Measurements from ENCODE around the gene FAM184A. TPM values are rescaled to one million over a fixed set of nuclear protein-coding genes. Genes with fewer than 3 reads are reported as not detected.

Gene FAM184A
- total RNA-seq, 4 donors from 2014 or later: 0.20 to 13.1 (median 2.9) TPM

- Histone ChIP-seq H3K27me3 (no peaks in the 10 kb centered on the region), H3K27ac (no peak overlapping the region), H3K4me3 (no peak overlapping the region), H3K9me3 (no peaks in the 10 kb centered on the region), H3K36me3 (no peaks in the 10 kb centered on the region), H3K4me1 (no peaks in the 10 kb centered on the region)
- 65 to 73% methylated on average over 5 of the region's 5 CpGs for WGBS, 2 donors (ENCODE audit: low coverage in 1 of 2)
- in situ Hi-C loops (cut with MboI; ENCODE audit: low pct_ligation_motif_present in 1 of 4, low pct_unique_long_range_greater_than_20kb in 1 of 4, low sequenced_read_pairs in 3 of 4) (no loop called here), intact Hi-C loops (cut with DNase I; ENCODE audit: low total_unique reads) (no loop called here)
- no peak for DNase-seq
- no peak for TF ChIP-seq POLR2A (IDR thresholded peaks at IDR 0.05)
- TF ChIP-seq POLR2AphosphoS5 (IDR thresholded peaks at IDR 0.05): no peak
- no peak for TF ChIP-seq EP300 (IDR thresholded peaks at IDR 0.05; ENCODE audit: low read depth)
Observed at GRCh38 chr6:119036081-119036480, 42.4 kb downstream of the FAM184A start.

DNA sequence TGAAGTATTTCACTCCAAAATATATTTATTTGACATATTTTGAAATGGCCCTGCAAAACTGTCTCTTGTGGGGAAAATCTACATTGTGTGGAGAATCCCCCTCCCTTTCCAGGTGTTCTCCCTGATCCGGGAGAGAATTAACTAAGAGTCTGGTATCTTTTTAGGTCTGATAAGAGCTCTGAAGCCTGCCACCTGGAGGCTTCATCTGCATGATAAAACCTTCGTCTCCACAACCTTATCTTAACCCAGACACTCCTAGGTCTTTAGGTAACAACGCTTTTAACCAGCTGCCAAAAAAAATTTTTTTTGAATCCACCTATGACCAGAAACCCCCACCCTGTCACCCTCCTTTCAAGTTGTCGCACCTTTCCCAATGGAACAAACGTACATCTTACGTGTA, 43.0 kb downstream of the FAM184A start:
- Histone ChIP-seq H3K27me3 (no peaks in the 10 kb centered on the region), H3K4me3 (no peak overlapping the region), H3K9me3 (no peaks in the 10 kb centered on the region), H3K27ac (no peak overlapping the region), H3K36me3 (no peaks in the 10 kb centered on the region), H3K4me1 (no peaks in the 10 kb centered on the region)
- WGBS, 2 donors (ENCODE audit: low coverage in 1 of 2): 52 to 64% methylated on average over 6 of the region's 6 CpGs
- no peak for DNase-seq
- TF ChIP-seq EP300 (IDR thresholded peaks at IDR 0.05; ENCODE audit: low read depth) (no peak), POLR2AphosphoS5 (IDR thresholded peaks at IDR 0.05) (no peak), POLR2A (IDR thresholded peaks at IDR 0.05) (no peak)
- TF ChIP-seq, protein P1, sequence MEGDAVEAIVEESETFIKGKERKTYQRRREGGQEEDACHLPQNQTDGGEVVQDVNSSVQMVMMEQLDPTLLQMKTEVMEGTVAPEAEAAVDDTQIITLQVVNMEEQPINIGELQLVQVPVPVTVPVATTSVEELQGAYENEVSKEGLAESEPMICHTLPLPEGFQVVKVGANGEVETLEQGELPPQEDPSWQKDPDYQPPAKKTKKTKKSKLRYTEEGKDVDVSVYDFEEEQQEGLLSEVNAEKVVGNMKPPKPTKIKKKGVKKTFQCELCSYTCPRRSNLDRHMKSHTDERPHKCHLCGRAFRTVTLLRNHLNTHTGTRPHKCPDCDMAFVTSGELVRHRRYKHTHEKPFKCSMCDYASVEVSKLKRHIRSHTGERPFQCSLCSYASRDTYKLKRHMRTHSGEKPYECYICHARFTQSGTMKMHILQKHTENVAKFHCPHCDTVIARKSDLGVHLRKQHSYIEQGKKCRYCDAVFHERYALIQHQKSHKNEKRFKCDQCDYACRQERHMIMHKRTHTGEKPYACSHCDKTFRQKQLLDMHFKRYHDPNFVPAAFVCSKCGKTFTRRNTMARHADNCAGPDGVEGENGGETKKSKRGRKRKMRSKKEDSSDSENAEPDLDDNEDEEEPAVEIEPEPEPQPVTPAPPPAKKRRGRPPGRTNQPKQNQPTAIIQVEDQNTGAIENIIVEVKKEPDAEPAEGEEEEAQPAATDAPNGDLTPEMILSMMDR (IDR thresholded peaks at IDR 0.05): no peak
- intact Hi-C loops (cut with DNase I; ENCODE audit: low total_unique reads): no loop called here
- in situ Hi-C loops (cut with MboI; ENCODE audit: low pct_ligation_motif_present in 1 of 4, low pct_unique_long_range_greater_than_20kb in 1 of 4, low sequenced_read_pairs in 3 of 4): no loop called here

DNA sequence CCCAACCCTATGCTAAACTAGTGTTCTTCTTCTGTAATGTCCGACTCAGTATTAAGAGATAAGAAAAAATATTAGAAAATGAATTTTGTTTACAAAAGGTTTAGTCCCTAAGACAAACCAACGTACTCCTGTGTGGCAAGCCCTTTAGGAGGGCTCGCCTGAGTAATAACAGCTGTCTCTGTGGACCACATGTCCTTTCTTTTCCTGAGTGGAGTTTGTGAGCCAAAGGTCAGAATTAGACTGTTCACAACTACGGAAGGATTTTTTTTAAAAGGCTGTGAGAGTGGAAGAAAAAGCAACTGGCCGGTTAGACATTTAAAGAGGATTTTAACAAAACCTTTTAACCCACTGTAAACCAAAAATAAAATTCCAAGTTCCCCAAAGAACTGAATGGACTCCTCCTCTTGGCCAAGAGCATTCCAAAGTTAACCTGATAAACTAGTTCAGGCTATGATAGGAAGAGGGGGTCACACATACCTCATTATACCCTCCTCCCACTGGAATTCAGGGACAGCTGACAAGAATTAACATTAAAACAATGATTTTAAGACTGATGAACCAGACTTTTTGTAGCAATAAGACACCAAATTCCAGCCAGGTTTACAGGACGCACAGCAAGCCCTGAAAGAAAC, 43.5 kb downstream of the FAM184A start:
- 55 to 61% methylated on average over 6 of the region's 6 CpGs for WGBS, 2 donors (ENCODE audit: low coverage in 1 of 2)
- intact Hi-C loops (cut with DNase I; ENCODE audit: low total_unique reads): no loop called here
- no peak overlapping the region for H3K27ac ChIP-seq
- in situ Hi-C loops (cut with MboI; ENCODE audit: low pct_ligation_motif_present in 1 of 4, low pct_unique_long_range_greater_than_20kb in 1 of 4, low sequenced_read_pairs in 3 of 4): no loop called here
- H3K4me1 ChIP-seq: no peaks in the 10 kb centered on the region
- no peaks in the 10 kb centered on the region for H3K36me3 ChIP-seq
- H3K4me3 ChIP-seq: no peak overlapping the region
- H3K27me3 ChIP-seq: no peaks in the 10 kb centered on the region
- no peak for DNase-seq
- H3K9me3 ChIP-seq: no peaks in the 10 kb centered on the region
- no peak for TF ChIP-seq POLR2AphosphoS5 (IDR thresholded peaks at IDR 0.05)
- TF ChIP-seq EP300 (IDR thresholded peaks at IDR 0.05; ENCODE audit: low read depth): no peak
- TF ChIP-seq, protein P1 (IDR thresholded peaks at IDR 0.05): no peak
- TF ChIP-seq POLR2A (IDR thresholded peaks at IDR 0.05): no peak

DNA sequence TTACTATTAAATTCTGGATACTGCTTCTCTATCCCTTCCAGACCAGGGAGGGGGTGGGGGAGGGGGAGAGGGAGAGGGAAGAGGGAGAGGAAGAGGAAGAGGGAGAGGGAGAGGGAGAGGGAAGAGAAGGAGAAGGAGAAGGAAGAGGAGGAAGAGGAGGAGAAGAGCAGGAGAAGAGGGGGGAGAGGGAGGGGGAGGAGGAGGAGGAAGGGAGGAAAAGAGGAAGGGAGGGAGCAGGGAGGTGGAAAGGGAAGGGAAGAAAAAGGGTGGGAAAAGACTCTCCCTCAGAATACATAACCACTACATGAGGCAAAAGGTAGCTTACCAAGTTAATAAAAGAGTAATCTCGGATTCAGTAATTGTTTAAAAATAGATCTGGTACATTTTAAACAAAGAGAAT, 46.0 kb downstream of the FAM184A start:
- in situ Hi-C loops (cut with MboI; ENCODE audit: low pct_ligation_motif_present in 1 of 4, low pct_unique_long_range_greater_than_20kb in 1 of 4, low sequenced_read_pairs in 3 of 4): no loop called here
- Histone ChIP-seq H3K9me3 (no peaks in the 10 kb centered on the region), H3K4me1 (no peaks in the 10 kb centered on the region), H3K27me3 (no peaks in the 10 kb centered on the region), H3K36me3 (no peaks in the 10 kb centered on the region), H3K27ac (no peak overlapping the region), H3K4me3 (no peak overlapping the region)
- no peak for DNase-seq
- no peak for TF ChIP-seq POLR2AphosphoS5 (IDR thresholded peaks at IDR 0.05)
- TF ChIP-seq, protein P1 (IDR thresholded peaks at IDR 0.05): no peak
- TF ChIP-seq POLR2A (IDR thresholded peaks at IDR 0.05): no peak
- no peak for TF ChIP-seq EP300 (IDR thresholded peaks at IDR 0.05; ENCODE audit: low read depth)
- intact Hi-C loops (cut with DNase I; ENCODE audit: low total_unique reads): no loop called here
- WGBS, 2 donors (ENCODE audit: low coverage in 1 of 2): 64 to 68% methylated on average over 1 of the region's 1 CpG

- H3K4me3 ChIP-seq: no peak overlapping the region
- no peaks in the 10 kb centered on the region for H3K27me3 ChIP-seq
- H3K36me3 ChIP-seq: no peaks in the 10 kb centered on the region
- no peak for DNase-seq
- no peaks in the 10 kb centered on the region for H3K4me1 ChIP-seq
- H3K27ac ChIP-seq: no peak overlapping the region
- 94 to 97% methylated on average over 2 of the region's 2 CpGs for WGBS, 2 donors (ENCODE audit: low coverage in 1 of 2)
- H3K9me3 ChIP-seq: no peaks in the 10 kb centered on the region
- TF ChIP-seq POLR2AphosphoS5 (IDR thresholded peaks at IDR 0.05) (no peak), EP300 (IDR thresholded peaks at IDR 0.05; ENCODE audit: low read depth) (no peak), POLR2A (IDR thresholded peaks at IDR 0.05) (no peak)
- TF ChIP-seq, protein P1 (IDR thresholded peaks at IDR 0.05): no peak
- intact Hi-C loops (cut with DNase I; ENCODE audit: low total_unique reads) (no loop called here), in situ Hi-C loops (cut with MboI; ENCODE audit: low pct_ligation_motif_present in 1 of 4, low pct_unique_long_range_greater_than_20kb in 1 of 4, low sequenced_read_pairs in 3 of 4) (no loop called here)
Observed at GRCh38 chr6:119030759-119031158, 47.7 kb downstream of the FAM184A start.
